ENCODE measurements around the gene TUFT1.
A peak's percentile ranks its signal among the peaks of the same experiment; 100 is the strongest.

TUFT1 gene

GRCh38 chr1:151541752-151542151 is 1.6 kb downstream of the TUFT1 start:
- H3K27ac ChIP-seq: peak overlapping the region; percentile 96
- TF ChIP-seq CTCF (conservative IDR thresholded peaks at IDR 0.05): no peak

- no peak for TF ChIP-seq CTCF (conservative IDR thresholded peaks at IDR 0.05)
- H3K27ac ChIP-seq: peak overlapping the region; percentile 96
Measured at GRCh38 chr1:151542710-151543129, 2.6 kb downstream of the TUFT1 start.

- TF ChIP-seq CTCF (conservative IDR thresholded peaks at IDR 0.05): no peak
Measured at GRCh38 chr1:151545542-151545941, 5.4 kb downstream of the TUFT1 start.

GRCh38 chr1:151546011-151546925 is 6.2 kb downstream of the TUFT1 start:
- no peak overlapping the region for H3K27ac ChIP-seq
- no peak for TF ChIP-seq CTCF (conservative IDR thresholded peaks at IDR 0.05)

More at GRCh38 chr1:151545542-151545941, 5.4 kb downstream of the TUFT1 start:
- no peak overlapping the region for H3K27ac ChIP-seq

GRCh38 chr1:151547119-151547899 is 7.2 kb downstream of the TUFT1 start:
- TF ChIP-seq CTCF (conservative IDR thresholded peaks at IDR 0.05): no peak
- peak overlapping the region; percentile 80 for H3K27ac ChIP-seq

- H3K27ac ChIP-seq: peak overlapping the region; percentile 80
- no peak for TF ChIP-seq CTCF (conservative IDR thresholded peaks at IDR 0.05)
Measured at GRCh38 chr1:151547900-151548230, 7.8 kb downstream of the TUFT1 start.

GRCh38 chr1:151549199-151549598 is 9.1 kb downstream of the TUFT1 start:
- H3K27ac ChIP-seq: peak overlapping the region; percentile 80
- no peak for TF ChIP-seq CTCF (conservative IDR thresholded peaks at IDR 0.05)
